NCI-H2196 (cell line): Measurements from ENCODE around the gene HOXA7.

Experiments used
- DNase-seq: peaks from one replicate; lab custom pipeline; 2025; ENCODE audit not compliant: unreplicated experiment; lab: John Stamatoyannopoulos, UW

HOXA7 gene

DNA sequence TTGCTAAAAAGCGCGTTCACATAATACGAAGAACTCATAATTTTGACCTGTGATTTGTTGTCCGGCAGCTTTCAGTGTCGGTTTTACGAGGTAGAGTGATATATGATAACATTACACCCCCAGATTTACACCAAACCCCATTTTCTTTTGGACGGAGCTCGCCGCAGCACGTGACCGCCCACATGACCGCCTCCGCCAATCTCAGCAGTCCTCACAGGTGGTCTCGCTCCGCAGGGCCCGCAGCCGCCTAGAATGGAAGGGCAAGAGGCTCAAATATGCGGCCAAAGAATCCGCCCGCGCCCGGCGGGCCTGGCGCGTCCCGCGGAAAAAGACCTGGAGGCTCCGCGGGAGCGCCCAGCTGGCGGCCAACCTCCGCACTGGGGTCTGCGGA lies at the start of gene HOXA7:
Gene HOXA7, minus strand, starts transcription at position 168 of the 391 bp plus-strand sequence. Its CDS starts 130 bp downstream, at position 38.
- no peak for DNase-seq

DNA sequence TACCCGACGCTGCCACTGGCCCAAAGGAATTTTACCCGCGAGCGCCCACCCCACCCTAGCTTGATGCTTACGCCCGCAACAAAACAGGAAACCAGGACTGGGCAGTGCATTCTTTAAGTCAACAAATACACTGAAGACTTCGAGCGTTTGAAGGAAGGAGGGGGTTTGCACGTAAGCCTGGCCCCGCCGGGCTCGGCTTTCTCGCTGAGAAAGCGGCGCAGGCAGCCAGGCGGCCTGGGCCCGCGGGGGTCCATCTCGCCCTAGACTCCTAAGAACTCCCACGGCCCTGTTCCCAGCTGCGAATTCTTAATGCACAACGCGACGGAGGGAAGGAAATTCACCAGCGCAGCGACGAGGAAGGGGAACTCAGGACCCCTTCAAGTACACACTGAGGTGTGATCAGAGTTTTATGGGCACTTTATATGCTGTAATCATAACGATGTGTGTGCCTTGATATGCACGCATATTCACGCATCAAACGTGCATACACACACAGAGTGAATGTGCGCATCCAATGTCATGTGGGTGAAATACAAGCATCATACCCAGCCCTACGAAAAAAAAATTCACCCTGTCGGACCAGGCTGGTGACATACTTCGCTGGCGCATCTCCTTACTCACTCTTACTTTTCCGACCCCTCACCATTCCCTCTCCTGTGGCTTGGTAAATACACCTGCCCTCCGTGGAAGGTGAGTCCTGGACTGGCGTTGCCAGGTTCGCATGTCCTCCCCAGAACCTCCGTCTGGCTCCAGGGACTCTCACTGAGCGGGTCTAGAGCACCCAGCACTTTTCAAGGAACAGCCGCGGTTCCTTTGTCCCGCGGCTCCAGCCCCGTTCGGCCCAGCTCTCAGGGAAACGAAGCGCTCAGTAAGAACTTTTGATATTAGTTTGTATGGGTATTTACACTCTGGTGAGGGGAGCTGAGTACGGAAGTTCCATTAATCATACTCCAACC lies 49.1 kb upstream of the HOXA7 start:
- DNase-seq = no peak

DNA sequence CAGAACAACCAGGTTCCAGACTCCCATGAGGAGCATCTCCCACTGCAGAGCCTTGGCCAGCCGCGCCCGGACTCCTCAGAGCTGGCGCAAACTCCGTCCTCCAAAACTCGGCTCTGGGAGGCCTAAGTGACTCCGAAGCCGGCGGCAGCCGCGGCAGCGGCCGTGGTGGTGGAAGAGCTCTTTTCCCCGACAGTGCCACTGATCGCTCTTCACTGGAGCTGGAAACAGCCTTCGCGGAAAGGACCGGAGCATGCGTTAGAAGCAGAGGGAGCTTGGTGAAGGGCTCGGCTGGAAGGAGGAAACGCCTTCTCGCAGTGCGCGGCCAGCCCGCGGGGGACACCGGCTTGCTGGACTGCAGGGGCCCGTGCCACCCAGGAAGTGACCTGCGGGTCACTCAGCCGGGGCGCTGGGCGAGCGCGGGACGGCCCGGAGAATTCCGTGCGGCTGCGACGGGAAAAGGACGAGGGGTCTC lies 48.4 kb upstream of the HOXA7 start:
- DNase-seq = no peak

DNA sequence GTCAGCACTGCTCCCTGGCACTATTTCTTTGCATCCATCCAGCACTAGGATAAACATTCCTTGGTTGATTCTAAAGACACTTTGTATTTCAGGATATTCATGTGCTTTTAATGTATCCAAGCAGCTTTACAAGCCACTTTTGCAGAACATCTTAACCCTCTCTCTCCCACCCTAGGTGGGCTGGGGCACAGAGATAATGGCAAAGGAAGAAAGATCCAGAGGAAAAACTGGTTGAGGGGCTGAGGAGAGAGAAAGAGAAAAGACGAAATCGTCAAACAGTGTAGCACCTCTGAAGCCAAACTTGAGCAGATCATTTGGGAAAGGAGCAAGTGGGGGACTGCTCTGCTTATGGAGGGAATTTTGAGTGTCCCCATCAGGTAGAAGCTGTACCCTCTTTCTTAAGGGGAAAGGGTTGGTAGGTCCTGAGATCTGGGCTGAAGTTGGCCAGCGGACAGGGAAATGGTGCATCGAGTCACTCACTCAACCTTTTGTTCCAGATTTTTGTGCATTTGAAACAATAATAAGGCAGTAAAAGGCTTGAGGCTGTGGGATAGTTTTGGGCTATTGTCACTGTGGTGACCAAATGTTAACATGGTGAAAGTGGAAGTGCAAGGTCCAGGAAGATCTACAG lies 47.6 kb upstream of the HOXA7 start:
- no peak for DNase-seq

DNA sequence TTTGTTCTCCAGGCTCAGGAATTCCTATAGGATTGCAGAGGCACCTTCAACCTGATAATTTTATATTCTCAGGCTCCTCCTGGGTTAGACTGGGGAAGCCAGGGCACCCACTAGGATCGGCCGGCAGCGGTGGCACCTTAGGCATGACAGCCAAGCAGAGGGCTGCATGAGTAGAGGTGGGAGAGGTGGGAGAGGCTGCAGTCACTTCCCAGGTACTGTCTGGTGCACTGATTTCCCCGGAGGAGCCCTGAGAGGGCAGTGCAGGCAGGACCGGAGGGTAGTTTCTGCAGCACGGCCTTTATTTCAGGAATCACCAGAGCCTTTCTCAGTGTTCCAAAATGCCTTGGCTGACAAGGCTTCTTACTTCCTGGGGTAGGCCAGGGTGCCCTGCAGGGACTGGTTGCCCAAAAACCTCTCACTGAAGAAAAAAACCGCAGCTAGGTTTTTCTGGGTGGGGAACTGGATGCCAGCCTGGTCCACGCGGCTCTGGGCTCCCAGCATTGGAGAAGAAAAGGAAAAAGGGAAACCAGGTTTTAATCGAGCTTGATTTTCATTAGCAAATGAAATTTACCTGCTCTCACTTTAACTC lies 47.0 kb upstream of the HOXA7 start:
- no peak for DNase-seq

DNA sequence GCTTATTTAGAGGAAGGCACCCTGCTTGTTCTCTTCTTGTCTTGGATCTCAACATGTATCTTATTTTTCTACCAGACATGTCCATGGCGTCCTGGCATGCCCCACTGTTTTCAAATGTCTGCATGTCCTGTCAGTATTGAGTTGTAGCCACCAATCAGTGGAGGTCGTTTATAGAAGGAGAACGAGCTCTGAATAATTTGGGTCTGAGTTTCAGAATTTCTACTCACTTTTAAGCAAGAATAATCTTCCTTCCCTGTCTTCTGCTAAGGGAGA lies 46.3 kb upstream of the HOXA7 start:
- no peak for DNase-seq

DNA sequence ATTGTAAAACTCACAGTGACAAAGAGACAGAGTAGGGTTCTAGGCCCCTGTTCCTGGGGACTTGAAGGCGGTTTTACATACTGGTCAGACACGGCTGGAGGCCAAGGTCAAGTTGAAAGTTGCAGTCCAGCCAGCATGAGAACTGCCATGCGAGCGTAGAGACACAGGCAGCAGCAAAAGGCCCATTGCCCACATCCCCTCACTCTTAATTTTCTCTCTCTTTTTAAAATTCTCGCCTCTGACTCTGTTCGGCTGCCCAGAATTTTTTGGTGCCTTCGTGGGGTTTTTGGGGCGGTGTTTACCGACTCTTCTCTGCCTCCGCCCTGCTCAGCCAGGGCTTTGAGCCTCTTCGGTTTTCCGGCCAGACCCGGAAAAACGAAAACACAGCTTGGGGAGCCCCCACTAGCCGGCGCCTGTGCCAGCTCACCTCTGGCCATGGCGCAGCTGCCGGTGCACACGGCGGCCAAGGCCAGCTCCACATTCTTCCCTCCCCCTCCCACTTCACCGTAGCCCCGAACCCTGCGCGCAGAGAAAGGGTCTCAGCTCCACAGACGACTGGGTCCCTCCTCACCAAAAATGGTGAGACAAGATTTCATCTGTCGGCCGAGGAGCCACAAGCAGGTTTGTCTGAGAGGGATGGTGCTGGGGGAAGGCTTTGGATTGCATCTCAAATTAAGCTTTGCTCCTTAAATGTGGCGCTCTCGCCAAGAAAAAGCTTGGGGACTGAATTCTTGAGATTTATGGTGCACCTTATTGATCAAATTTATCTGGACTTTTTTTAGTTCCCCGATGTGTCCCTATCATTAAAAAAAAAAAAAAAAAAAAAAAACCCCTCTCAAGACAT lies 45.8 kb upstream of the HOXA7 start:
- no peak for DNase-seq

DNA sequence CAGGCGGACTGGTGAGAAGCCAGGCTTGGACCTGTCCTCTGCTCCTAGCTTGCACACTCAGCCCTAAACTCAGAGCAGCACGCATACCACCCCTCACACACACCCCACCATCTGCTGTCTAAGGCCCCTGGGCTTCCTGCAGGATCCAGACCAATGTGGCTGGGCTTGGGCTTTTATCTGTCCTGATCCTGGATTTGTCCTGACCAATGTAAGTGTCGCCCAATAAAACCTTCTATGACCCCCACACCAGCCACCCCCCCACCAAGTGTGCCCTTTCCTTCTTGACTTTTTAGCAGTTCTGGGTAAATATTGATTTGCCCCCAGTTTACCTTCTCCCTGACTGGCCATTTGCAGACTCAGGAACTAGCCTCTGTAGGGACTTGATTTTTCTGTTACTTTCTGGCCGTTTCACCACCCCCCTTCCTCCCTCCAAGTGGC lies 45.1 kb upstream of the HOXA7 start:
- no peak for DNase-seq

DNA sequence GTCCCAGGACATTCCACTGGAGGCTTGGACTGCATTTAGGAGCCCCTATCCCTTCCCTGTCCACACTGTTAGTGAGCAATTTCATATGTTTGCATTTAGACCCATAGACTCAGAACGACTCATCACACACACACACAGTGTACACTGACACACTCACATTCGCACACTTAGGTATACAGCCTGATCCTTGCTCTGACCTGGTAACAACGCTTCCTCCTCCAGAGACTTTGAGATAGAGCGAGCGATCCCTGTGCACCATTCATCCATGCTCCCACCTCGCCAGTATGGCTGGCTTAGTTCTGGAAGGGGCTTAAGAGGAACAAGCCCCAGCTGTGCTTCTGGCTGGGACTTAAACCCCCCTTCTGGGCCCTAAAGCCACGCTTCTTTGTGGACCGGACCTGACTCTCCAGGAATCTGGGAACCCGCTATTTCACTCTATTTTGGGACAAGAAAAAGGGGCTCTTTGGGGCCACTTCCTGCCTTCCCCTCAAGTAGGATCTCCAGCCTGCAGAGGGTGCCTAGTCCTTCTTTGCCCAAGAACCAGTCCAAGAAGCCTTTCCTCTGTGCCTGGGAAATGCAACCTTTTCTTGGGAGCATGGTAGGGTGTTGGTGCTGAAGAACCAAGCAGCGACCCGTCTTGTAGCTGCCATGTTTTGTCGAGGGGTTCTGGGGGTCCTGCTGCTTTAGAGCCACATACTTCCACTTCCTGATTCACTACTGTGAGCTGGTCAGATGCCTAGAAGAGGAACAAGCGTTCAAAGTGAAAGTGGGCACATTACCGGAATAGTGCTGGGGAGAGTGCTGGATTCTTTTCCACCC lies 44.5 kb upstream of the HOXA7 start:
- DNase-seq = no peak

DNA sequence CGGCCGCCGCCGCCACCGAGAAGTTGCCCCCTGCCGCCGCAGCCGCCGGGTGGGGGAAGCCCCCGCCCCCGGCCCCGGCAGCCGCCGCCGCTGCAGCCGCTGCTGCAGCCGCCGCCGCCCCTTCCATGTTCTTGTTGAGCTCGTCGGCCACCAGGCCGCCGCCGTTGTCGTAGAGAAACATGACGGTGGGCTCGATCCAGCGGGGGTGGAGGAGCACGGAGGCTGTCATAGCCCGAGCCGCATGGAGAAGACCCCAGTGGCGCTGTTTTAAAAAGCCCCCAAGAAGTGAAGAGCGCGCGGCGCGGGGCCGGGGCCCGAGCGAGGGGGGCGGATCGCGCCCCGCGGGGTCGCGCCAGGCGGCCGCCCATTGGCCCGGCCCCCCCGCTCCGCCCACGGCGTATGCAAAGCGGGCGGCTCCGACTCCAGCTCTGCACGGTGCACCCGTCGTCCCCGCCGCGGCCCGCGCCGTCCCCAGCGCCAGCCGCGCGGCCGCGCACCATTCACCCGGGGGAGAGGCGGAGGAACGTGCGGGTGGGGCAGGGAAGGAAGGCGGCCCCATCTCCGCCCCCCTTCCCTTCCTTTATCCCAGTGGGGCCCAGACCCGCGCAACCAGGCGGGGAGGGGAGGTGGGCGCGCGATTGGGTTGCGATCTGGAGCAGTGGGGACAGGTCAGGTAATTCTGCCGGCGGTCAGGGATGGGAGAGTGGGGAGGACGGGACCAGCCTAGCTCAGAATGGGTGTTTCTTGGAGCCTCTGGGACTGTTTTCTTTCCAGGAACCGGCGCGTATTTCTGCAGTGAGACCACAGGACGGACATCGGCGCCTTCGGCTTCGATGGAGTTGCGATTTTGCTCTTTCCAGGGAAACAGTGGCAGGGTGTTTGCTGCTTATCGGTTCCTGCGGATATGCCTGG lies 43.6 kb upstream of the HOXA7 start, which contains the start of gene HOXA13:
Gene HOXA13, minus strand, starts transcription at position 243 of the 912 bp plus-strand sequence. Its CDS starts 14 bp downstream, at position 229.
- DNase-seq = peak; percentile 56

DNA sequence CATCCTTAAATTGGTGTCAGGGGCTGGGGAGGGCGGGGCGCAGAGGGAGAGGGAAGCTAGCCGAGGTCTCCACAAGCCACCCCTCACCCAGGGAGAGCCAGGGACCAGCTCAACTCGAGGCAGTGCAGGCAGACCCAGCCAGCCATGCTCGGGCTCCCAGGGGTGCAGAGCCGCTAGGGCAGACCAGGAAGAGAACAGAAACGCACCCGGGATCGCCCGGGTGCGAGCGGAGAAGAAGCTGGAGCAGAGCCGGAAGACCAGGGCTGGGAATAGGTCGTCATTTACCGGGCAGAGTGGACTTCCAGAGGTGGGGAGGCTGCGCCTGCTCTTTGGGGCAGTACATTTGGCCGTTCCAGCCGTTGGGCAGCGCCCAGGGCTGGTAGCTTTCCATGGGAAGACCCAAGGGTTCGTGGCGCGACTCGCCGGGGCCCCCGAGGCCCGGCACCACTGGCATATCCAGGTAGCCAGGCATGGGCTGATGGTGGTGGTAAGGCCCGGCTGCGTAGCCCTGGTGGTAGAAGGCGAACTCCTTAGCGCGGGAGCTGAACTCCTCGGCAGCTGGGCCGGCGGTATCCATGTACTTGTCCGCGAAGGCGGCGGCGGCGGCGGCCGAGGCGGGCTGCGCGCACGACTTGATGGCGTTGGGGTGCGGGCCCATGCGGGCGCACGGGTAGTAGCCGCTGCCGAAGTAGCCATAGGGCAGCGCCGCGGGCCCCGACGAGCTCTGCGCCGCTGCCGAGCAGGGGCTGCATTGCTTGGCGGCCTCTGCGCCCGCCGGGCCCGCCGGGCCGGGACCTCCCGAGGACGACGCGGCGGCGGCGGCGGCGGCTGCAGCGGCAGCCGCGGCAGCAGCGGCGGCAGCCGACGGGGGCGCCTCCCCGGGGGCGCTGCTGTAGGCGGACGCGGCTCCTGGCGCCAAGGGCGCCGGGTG lies 42.7 kb upstream of the HOXA7 start:
- no peak for DNase-seq

DNA sequence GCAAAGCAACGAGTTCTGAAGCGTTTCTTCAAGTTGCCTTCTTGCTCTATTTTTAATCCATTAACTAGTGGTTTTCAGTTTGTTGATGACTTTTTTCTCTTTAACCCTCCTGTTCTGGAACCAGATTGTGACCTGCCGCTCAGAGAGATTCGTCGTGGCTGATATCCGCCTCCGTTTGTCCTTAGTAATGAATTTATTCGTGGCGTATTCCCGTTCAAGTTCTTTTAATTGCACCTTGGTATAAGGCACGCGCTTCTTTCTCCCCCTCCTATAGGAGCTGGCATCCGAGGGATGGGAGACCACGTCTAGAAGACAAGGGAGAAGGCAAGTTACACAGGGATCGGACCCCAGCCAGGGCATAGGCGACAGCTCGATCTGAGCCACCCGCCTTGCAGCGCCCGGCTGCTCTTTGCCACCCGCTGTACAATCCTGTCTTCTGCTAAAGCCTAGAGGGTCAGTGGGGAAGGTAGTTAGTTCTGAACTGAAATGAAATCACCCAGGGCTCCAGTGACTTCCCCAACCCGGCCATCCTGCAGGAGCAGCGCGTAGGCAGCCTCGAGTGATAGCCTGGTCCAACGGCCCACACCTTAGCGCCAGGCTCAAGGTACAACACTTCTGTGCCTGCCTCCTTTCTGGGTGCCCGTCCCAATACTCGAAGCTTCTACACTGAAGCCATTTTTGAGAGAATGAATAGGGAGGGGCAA lies 41.8 kb upstream of the HOXA7 start:
- DNase-seq = no peak

DNA sequence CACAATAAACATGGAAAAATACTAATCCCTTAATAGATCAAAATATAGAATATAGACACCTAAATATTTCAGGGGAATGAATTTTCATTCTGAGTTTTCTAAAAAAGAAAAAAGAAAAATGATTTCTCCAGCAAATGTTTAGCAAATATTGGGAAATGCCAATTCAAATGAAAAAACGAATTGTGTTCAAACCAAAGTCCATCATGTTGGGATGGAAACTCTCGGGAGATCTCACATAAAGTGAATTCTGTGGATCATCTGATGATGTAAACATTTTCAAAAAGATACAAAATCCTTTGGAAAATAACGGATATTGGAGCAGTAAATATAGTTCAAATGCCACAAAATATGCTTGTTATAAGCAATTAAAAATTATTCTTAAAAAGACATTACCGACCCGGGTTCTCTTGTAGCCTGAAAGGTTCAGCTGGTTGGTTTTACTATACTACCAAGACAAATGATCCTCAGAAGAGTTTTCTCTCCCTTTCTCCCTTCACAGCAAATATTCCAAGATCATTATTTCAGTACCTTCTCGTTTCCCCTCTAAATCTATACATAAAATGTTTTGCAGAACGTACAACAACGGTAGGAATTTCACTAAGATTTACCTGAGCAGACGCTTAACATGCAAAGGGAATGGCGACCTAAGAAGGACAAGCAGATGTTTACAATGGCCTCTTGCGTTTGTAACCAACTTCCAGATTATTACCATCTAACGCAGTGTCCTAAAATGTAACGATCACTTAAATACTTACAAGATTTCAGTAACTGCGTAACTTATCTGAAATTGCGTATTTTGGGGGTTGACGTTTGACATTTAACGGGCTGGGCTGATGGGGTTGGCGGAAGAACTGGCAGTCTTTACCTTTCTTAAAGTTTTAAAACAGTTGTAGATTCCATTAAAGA lies 40.9 kb upstream of the HOXA7 start:
- no peak for DNase-seq

DNA sequence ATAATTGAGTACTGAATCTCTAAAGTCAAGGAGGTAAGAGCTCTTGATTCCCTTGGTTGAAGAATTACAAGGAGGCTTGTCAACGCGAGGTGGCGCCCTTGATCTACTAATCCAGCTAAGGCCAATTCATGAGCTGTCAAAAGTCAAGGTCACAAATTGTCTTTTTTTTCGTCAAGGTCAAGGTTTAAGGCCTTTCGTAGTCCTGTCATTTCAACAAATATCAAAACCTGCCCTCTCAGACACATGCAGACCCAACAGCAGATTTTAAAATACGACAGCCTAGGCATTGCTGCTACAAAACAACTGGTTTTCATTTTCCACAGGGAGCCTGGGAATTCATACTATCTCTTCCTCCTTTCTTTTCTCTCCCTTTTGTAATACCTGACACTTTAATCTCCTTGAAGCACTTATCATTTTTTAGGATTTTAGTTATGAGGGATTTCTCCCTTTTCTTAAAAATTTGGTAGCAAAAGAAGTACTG lies 39.9 kb upstream of the HOXA7 start:
- DNase-seq = peak; percentile 78

DNA sequence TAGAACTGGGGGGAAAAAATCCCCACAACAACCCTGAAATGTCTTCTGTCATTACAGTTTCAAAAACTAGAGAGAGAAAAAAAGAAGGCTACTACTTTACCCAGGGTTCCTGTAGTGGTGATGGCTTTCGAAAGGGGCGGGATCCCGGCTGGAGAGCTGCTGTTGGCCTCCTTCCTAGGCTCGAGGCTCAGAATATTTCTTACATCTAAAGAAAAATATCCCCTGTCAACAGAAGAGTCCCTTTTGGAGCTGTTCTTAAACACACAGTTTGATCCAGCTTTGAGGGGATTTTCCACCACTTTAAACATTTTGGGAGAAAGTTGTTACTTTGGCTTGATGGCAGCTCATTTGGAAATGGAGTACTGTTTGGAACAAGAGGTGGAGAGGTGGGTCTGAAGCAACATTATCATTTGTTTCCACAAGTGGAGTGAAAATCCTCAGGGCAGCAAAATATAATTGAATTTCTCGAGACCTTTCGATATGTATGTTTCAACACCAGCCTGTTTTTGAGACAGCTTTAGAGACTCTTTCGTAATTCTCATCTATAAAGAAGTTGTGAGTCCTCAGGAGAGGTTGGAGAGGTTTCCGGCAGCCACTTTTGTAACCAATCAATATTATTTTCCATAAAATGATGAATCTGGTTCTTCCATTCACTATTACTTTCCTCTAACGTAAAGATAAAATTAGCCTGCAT lies 38.4 kb upstream of the HOXA7 start:
- no peak for DNase-seq

DNA sequence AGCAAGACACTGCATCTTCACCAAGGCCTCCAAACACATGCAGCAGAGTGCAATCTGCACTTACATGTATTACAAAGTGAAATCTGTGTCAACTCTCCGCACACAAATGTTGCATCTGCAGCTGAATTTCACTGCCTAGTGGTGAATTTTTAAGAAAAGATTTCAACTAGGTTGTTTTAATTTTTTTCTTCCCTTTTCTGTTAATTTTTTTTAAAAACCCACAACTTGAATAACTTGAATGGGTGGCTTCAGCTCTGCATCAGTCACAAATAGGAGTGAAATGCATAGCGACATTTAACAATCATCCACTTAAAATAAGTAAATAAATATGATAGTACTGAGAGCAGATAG lies 37.5 kb upstream of the HOXA7 start:
- no peak for DNase-seq
